Measurements from ENCODE around the gene MIGA1.
"Not testable (repeated sequence)": the region's sequence is repeated elsewhere in the genome, so short reads cannot be mapped to it uniquely, and the experiment has no call there.

Gene MIGA1, protein sequence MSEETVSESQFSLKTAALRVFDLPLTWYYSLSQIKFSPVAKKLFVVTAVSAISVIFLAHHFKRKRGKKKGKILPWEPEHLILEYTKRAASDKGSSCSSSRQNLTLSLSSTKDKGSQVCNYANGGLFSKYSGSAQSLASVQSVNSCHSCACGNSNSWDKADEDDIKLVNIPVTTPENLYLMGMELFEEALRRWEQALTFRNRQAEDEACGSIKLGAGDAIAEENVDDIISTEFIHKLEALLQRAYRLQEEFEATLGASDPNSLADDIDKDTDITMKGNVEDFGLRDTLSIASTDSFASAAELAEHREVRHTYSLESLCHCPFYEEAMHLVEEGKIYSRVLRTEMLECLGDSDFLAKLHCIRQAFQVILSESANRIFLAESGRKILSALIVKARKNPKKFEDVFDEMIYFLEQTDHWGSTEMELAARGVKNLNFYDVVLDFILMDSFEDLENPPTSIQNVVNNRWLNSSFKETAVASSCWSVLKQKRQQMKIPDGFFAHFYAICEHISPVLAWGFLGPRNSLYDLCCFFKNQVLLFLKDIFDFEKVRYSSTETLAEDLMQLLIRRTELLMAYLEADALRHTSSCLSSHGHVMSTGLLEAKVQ

DNA sequence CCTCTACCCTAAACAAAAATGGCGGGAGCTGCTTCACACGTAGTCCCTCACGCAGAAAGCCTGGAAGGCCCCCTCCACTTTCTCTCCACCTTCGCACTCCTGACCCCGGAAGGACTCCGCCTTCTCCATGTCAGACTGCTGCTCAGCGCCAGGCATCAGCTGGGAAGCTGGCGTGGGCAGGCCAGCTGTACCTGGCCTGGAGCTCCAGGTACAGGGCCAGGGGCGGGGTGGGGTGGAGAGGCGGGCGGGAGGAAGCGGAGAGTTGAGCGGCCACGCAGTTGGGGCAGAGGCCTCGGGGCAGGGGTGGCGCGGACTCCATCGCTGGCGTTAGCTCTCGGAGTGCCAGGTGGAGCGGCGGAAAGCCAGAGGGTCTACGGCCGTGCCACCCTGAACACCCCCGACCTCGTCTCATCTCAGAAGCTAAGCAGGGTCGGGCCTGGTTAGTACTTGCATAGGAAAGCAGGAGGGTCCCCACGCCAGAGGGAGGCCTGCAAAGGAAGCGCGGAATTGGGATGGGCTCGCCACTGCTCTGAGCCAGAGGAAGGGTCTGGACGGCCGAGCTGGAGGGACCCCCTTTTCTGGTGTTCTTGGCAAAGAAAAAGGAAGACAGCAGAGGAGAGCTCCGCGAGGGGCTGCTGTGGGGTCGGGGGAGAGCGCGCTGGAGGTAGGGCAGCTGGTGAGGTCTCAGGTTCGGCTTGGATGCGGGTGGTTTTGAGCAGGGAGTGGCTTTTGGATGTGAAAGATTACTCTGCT, at the start of gene MIGA1:
MIGA1 (plus strand) TSS at position 121 of the 753 bp plus-strand sequence. CDS start 3,604 bp downstream, outside the sequence.
- DNase-seq = peak; percentile 90 to 93

DNA sequence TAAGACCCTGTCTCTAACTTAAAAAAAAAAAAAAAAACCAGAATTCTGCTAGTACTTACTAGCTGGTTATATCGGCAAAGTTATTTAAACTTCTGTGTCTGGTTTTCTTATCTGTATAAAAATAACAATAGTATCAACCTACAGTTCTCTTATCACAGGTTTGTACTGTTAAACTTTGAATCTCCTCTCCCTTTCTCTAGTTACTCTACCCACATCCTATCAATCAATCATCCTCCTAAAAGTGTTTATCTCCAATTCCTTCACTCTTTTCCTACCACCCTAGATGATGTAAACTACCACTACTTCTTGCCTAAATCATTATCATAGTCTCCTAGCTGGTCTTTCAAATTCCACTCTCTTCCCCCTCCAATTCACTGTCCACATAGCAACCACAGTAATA, 47.4 kb upstream of the MIGA1 start:
- no peak for DNase-seq

DNA sequence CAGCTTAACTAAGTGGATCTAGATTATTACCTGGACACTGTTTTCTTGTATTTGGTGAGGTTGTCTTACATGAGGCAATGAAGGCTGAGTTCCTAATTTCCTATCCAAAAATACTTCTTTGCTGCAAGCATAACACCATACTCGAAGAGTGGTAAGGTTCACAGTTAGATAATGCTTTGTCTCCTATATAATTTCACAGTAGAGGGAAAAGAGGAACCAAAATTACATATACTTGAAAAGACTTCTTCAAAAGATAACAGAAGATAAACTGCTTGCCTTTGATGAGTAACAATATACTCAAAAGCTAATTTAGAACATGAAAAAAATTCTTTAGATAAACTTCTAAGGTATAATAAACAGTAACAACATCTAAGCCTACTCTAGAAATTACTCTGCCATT, 40.2 kb upstream of the MIGA1 start:
- DNase-seq = no peak

DNA sequence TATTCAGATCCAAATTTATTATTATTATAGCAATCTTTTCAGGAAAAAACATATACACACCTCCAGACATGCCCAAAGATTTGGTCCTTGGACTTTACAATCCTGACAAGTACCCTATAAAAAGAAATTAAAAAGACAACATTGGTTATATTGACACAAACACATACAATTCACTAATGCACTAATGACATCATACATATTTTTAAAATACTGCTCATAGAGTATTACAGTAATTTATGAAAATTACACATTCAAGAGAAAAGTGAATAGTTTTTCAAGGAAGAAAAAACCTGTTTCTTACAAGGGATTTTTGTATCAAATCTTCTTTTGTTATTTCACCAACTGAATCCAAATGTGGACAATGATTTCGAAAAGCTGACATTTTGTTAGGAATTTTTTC, 38.1 kb upstream of the MIGA1 start:
- DNase-seq = no peak

DNA sequence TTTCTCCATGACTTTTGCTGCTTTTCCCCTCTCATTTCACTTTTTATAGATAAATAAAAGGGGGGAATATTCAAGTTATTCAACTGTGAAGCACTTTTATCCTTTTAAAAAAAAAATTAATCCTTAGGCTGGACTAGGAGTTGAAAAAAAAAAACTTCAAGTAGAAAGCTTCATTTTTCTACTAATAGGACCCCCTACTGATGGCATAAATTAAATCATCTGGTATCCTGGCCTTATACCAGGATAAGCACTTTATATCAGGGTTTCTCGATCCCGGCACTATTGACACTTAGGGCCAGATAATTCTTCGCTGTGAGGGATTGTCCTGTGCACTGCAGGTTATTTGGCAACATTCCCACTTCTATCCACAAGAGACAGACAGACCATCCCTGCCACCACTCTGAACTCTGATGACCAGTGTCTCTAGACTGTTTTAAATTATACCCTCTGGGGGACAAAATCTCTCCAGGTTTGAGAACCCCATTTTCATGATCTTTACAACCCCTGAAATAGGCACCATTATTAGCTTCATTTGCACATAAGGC, 37.4 kb upstream of the MIGA1 start:
- no peak for DNase-seq

DNA sequence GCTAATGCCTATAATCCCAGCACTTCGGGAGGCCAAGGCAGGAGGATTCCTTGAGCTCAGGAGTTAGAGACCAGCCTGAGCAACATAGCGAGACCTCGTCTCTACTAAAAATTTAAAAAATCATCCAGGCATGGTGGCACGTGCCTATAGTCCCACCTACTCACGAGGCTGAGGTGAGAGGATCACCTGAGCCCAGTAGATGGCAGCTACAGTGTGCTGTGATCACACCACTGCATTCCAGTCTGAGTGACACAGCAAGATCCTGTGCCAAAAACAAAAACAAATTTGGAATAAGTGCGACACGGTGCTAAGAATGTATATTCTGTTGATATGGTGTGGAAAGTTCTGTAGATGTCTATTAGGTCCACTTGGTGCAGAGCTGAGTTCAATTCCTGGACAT, 34.9 kb upstream of the MIGA1 start:
- DNase-seq = no peak

DNA sequence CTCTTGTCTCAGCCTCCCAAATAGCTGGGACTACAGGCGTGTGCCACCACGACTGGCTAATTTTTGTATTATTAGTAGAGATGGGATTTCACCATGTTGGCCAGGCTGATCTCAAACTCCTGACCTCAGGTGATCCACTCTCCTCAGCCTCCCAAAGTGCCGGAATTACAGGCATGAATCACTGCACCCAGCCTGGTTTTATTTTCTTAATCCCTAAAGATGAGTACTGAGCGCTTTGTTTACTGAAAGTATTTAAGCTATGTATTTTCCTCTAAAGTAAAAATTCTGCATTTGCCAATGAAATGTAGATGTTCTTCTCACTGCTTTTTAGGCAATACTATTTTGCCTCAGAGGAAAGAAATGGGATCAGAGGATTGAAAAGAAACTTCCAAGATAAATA, 30.0 kb upstream of the MIGA1 start:
- DNase-seq = not testable (repeated sequence)

DNA sequence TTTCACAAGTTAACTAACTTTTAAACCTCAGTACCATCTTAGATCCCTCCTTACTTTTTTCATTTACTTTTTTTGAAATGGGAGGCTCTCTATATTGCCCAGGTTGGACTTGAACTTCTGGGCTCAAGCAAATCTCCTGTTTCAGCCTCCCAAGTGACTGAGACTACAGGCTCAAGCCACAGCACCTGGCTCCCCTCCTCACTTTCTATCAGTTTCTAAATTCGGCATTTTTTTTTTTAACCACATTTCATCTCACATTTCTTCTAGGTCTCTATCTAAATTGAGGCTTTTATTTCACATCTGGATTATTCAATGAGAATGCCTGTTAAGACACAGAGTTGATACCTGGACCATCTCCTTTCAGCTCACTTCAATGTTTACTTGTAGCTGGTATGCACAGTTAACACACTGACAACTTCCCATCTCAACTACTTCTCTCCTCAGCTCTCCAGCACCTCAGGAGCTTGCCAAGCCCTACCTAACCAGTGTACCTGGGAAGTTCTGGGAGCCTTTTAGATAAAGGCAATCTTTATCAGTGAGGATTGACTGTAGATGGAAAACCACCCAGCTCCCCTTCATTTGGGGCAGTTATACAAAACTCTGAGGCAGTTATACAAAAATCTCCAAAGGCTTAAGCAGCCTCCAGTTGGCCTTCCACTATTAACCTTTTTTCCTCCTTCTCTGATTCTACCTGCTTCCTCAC, 23.2 kb upstream of the MIGA1 start:
- DNase-seq = no peak

DNA sequence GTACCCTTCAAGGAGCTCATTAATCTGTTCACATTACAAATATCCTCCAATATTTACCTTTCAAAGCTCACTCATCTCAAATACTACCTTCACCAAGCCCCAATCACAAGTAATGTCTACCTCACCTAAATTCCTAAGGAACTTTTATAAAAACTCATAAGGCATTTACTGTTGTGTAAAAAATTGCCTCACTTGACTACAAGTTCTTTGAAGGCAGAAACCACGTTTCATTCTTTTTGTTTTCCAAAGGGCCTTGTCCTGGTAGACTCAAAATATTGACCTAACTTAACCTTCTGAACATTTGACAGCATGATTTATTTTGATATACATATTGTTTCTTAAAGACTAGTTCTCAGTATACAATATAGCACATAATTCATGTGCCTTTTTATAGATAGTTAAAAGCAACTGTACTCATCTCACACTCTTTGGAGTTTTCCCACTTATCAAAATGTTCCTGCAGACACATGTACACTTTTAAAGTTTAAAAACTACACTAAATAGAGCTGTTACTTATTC, 22.3 kb upstream of the MIGA1 start:
- no peak for DNase-seq

DNA sequence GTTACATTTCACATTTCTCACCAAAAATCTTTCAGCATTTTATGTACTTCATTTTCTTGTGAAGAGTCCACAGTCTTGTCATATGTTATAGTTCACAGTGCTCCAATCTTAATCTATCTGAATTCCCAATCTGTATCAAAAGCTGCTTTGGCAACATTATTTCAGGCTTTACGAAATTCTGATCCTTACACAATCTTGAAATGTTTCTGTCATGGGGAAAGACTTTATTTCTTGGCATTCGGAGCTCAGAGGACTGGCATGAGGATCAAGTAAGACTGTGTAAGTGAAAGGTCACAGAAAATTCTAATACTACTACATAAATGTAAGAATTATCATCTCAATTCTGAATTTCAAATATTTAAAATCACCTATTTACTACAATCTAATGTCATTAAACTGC, 21.8 kb upstream of the MIGA1 start:
- no peak for DNase-seq

DNA sequence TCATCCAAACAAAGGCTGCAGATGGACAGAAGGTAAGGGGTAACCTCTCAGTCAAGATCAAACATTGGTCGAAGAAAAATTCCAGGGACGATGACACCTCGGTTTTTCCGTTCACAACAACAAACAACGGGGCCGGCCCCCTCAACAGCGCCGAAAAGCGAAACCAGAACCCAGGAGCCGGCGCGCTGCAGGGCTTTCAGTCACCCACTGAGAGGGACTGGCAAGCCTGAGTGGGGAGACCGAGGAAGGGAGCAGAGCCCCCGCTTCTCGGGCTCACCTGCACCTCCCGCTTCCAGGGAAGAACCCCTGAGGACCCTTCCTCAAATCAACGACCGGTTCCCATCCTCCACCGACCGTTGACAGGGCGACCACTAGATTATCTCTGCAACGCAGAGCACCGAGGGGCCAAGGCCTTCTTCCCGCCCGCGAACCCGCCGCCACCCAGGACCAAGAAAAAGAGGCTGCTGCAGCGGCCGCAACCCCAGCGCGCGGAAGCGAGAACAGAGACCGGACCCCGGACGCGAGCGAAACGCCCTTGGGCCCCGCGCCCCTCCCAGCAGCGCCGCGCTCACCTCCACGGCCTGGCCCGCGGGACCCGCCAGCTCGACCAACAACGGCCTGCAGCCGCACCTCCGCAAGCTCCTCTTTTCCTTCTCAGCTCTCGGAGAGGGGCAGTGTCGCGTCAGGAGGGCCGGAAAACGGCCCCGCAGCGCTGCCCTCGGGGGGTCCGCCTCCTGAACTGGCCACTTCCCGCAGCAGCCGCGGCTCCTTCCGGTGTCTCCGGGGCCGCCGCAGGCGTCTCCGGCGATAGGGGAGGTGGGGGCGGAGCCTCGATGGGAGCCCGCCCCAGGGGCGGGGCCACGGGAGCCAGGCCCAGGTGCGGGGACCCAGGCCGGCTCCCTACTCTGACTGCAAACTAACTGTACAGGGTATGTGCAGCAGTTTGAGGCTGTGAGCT, 20.1 kb upstream of the MIGA1 start, which contains the start of gene USP33:
USP33 (minus strand) TSS at position 782 of the 958 bp plus-strand sequence. CDS start 18,155 bp downstream, outside the sequence.
- DNase-seq = peak; percentile 87 to 92

DNA sequence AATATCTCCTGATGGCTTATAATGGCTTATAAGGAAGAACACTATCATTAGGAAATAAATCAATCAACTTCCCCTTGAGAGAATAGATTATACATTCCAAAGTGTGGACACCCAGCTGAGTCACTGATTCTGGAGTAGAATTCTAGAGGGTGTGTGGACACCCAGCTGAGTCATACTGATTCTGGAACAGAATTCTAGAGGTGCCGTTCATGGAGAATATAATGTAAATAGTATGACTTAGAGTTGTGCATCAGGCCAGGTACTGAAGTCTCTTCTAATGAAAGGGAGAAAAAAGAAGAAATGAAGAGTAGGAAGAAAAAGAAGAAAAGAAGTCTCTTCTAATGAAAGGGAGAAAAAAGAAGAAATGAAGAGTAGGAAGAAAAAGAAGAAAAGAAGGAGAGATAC, 17.4 kb upstream of the MIGA1 start:
- DNase-seq = peak in 1 of 2 donors; percentile 9

DNA sequence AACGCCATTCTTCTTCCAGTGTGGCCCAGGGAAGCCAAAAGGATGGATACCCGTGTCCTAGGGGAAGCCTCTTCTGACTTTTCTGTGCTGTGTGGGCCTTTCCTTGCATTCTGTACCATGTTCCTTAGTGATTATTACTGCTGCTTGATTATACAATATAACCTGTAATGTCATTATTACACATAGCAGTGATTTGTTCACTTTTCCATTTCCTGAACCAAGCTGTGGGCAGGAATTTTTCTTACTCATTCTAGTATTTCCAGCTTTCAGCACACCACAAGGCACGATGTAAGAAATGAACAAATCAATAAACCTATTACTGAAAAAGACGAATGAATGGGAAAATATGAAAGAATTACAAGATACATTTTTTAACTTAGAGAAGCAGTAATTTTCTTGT, 11.4 kb upstream of the MIGA1 start:
- no peak for DNase-seq

DNA sequence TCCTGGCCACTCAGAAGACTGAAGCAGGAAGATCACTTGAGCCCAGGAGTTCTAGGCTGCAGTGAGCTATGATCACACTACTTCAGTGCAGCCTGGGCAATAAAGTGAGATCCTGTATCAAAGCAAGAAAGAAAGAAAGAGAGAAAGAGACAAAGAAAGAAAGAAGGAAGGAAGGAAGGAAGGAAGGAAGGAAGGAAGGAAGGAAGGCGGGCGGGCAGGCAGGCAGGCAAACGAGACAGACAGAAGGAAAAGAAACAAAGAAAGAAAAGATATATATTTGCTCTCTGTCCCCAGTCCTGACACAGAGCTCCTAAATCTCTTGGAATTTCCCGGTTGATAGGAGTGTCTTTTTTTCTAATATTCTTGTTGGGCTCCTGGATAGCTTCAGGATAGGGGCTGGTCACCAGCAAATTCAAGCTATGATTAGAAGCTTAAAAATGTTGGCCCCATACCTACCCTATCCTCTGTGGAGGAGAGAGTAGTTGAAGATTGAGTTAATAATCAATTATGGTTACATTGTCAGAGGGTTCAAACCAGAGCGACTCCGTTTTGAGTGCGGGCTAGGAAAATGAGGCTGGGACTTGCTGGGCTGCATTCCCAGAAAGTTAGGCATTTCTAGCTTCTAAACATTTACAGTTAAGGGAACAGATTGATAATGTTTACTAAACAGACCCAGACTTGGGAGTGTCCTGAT, 3.3 kb upstream of the MIGA1 start:
- no peak for DNase-seq

DNA sequence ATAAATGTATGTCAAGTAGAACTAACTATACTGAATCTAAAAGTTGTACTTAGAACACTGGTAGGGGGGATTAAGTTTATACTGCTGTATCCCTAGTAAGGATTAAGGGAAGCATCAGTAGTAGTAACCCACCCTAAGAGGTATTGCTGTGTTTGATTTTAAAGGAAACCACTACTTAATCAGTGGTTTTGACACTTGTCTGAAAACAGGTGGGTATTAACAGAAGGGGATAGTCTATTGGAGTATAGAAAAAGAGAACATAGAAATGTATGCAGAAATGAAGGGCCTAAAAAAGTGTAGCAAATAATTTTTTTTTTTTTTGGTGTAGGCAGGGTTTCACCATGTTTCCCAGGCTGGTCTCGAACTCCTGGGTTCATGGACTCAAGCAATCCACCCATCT, 2.2 kb downstream of the MIGA1 start:
- DNase-seq = no peak

DNA sequence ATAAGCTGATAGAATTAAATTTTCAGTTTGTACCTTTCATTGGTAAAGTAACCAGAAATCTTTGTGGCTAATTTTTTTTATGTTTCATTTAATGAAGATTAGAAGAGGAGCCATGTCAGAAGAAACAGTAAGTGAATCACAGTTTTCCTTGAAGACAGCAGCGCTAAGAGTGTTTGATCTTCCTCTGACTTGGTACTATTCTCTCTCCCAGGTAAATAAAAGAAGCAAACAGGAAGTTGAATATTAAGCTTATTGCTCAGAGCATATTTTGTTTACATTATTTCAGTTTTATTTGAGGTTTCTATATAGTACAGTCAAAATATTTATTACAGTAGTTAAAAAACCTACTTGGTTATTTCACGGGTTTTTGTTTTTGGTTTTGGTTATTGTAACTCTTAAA, 3.7 kb downstream of the MIGA1 start:
- no peak for DNase-seq

DNA sequence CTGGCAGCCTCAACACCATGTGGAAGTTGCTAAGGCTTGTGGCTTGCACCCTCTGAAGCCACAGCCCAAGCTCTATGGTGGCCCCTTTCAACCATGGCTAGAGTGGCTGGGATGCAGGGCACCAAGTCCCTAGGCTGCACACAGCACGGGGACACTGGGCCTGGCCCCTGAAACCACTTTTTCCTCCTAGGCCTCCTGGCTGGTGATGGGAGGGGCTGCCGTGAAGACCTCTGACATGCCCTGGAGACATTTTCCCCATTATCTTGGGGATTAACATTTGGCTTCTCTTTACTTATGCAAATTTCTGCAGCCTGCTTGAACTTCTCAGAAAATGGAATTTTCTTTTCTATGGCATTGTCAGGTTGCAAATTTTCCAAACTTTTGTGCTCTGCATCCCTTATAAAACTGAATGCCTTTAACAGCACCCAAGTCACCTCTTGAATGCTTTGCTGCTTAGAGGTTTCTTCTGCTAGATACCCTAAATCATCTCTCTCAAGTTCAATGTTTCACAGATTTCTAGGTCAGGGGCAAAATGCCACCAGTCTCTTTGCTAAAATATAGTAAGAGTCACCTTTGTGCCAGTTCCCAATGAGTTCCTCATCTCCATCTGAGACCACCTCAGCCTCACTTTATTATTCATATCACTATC, 6.8 kb downstream of the MIGA1 start:
- not testable (repeated sequence) for DNase-seq

DNA sequence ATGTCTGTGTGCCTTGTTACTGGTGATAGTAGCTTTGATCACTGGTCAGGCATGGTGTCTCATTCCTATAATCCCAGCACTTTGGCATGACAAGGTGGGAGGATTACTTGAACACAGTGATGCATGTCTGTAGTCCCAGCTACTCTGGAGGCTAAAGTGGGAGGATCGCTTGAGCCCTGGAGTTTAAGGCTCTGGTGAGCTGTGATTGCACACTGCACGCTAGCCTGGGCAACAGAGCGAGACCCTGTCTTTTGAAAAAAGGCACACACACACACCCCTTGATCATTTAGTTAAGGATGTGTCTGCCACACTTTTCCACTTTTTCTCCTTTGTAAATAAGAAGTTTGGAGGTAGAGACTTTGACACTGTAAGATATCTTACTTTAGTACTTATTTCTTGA, 15.1 kb downstream of the MIGA1 start:
- DNase-seq = no peak

DNA sequence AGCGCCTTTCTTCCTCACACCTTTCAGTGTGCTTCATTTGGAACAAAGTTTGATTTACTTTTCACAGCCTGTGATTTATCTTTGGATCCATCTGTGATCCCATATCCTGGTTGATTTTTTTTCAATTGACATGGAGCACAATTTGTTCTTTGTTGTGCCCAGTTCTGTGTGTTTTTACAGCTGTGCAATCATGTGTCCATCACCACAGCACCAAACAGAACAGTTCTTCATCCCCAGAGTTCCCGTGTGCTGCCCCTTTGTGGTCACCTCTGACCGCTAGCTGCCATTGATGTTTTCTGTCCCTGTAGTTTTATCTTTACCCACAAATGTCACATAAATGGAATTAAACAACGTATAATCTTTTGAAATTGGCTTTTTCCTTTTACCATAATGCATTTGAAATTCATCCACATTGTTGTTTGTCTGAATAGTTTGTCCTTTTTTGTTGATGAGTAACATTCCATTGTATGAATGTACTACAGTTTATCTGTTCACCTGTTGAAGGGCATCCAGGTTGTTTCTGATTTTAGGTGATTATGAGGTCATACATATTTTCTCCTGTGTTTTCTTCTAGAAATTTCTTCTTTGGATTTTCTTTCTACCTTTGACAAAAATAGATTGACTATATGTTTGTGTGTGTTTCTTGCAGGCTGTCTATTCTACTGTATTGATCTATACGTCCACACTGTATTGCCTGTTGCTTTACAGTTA, 17.4 kb downstream of the MIGA1 start:
- DNase-seq = no peak

Measured in CD4-positive, alpha-beta T cell treated with Interferon alpha-2 for 1 hour (primary cell).